Esophagus (tissue), 2 donors: Measurements from ENCODE around the gene ANXA6. TPM values are rescaled to one million over a fixed set of nuclear protein-coding genes. Genes with fewer than 3 reads are reported as not detected.
A peak's percentile ranks its signal among the peaks of the same experiment; 100 is the strongest.

Experiments used
- H3K27ac ChIP-seq, 2 donors: one replicate each; pipeline ENCODE4 v1.5.1; 2013; ENCODE audit warnings: low read depth in 2 of 2, mild to moderate bottlenecking in 2 of 2, inconsistent platforms in 1 of 2, low read length in 1 of 2, moderate library complexity in 1 of 2
- H3K27me3 ChIP-seq, 2 donors: one replicate each; pipeline ENCODE4 v1.6.1; 2013; ENCODE audit warnings: low read length in 2 of 2, control low read depth in 1 of 2, mild to moderate bottlenecking in 1 of 2; ENCODE audit not compliant: insufficient read depth in 2 of 2, control insufficient read depth in 1 of 2
- H3K36me3 ChIP-seq, 2 donors: one replicate each; pipeline ENCODE4 v1.6.1; 2013; ENCODE audit warnings: low read length in 1 of 2; ENCODE audit not compliant: control insufficient read depth in 2 of 2, insufficient read depth in 2 of 2
- H3K4me1 ChIP-seq, 2 donors: one replicate each; pipeline ENCODE4 v1.6.1; 2013; ENCODE audit warnings: low read length in 1 of 2; ENCODE audit not compliant: control insufficient read depth in 2 of 2, insufficient read depth in 2 of 2
- H3K4me3 ChIP-seq, 2 donors: one replicate each; pipeline ENCODE4 v1.5.1; 2013; ENCODE audit warnings: low read length in 2 of 2, mild to moderate bottlenecking in 2 of 2, low read depth in 1 of 2, moderate library complexity in 1 of 2
- H3K9me3 ChIP-seq, 2 donors: one replicate each; pipeline ENCODE4 v1.6.1; 2013; ENCODE audit warnings: mild to moderate bottlenecking in 2 of 2, low read depth in 1 of 2, low read length in 1 of 2, moderate library complexity in 1 of 2; ENCODE audit not compliant: control insufficient read depth in 2 of 2, insufficient read depth in 1 of 2
- WGBS, 2 donors: extraction: QIAGEN DNeasy Blood & Tissue Kit; methylation state at CpG; one replicate each; pipeline ENCODE4 v1.1.7; 2013; 5-methylcytosine and 5-hydroxymethylcytosine counted together
- polyA plus RNA-seq, 2 donors: library from polyadenylated mRNA; stranded (reverse); fragments of 200-250 nt; gene quantifications; one replicate each; pipeline ENCODE4 v1.2.3, GENCODE V29; 2013
- donor health status: healthy with polysubstance abuse.
- donor health status: Bipolar disorder and iron deficiency.

ANXA6 gene
- polyA plus RNA-seq, 2 donors: 10.7 to 23.2 TPM

DNA sequence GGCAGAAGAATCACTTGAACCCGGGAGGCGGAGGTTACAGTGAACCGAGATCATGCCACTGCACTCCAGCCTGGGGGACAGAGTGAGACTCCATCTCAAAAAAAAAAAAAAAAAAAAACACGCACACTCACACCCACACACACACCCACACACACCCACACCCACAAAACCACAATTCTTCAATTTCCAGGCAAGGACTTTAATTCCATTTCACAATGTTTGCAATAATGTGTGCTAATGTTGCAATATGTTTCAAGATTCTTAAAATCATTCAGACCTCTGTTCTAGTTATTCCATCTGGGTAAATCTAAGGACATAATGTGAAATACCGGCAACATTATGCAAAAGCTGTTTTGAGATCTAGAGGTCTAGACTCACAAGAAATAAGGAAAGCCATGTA, 38.0 kb upstream of the ANXA6 start:
- Histone ChIP-seq H3K27me3 (no peaks in the 10 kb centered on the region), H3K9me3 (no peaks in the 10 kb centered on the region), H3K27ac (no peak overlapping the region), H3K4me3 (no peak overlapping the region), H3K36me3 (peaks cover 0 to 4% of the 10 kb centered on the region in 2 donors), H3K4me1 (no peaks in the 10 kb centered on the region)
- 91 to 93% methylated on average over 4 to 5 of the region's 5 CpGs for WGBS, 2 donors

DNA sequence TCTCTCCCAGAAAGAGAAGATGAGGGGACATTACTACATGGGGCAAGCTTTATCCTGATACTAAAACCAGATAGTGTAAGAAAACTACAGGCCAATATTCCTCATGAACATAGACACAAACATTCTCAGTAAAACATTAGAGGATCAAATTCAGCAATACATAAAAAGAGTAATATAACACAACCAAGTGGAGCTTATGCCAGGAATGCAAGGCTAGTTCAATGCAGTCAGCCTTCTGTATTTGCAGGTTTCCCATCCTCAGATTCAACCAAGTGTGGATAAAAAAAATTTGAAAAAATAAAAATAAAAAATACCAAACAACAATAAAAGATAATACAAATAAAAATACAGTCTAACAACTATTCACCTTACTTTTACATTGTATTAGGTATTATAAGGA, 35.0 kb upstream of the ANXA6 start:
- Histone ChIP-seq H3K36me3 (peaks cover 0 to 4% of the 10 kb centered on the region in 2 donors), H3K27ac (no peak overlapping the region), H3K4me1 (no peaks in the 10 kb centered on the region), H3K4me3 (no peak overlapping the region), H3K27me3 (no peaks in the 10 kb centered on the region), H3K9me3 (no peaks in the 10 kb centered on the region)

DNA sequence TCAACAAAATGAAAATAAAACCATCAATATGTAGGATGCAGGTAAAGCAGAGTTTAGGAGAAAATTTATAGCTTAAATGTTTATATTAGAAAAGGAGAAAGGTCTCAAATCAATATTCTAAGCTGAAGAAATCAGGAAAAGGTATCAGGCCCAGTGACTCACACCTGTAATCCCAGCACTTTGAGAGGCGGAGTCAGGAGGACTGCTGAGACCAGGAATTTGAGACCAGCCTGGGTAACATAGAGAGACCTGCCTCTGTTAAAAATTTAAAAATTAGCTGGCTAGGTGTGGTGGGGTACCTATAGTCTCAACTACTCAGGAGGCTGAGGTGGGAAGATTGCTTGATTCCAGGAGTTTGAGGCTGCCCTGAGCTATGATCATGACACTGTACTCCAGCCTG, 34.1 kb upstream of the ANXA6 start:
- H3K36me3 ChIP-seq: peaks cover 0 to 3% of the 10 kb centered on the region in 2 donors
- no peak overlapping the region for H3K4me3 ChIP-seq
- no peaks in the 10 kb centered on the region for H3K9me3 ChIP-seq
- WGBS, 2 donors: 91% methylated on average over 1 of the region's 1 CpG
- no peaks in the 10 kb centered on the region for H3K27me3 ChIP-seq
- no peaks in the 10 kb centered on the region for H3K4me1 ChIP-seq
- no peak overlapping the region for H3K27ac ChIP-seq

DNA sequence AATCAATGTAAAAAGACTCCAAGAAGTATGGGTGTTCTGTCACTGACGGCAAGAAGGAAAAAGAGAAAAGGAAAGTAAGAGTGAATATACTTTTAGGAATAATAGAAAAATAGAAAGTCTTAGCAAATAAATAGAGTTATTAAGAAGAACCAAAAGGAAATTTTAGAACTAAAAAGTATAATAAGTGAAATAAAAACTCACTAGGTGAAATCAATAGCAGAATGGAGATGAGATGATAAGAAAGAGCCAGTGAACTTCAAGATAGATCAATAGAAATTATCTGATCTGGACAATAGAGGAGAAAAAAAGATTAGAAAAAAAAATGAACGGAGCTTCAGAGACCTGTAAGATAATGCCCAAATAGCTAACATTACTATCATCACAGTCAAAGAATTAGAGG, 31.6 kb upstream of the ANXA6 start:
- 89 to 92% methylated on average over 2 of the region's 2 CpGs for WGBS, 2 donors
- no peak overlapping the region for H3K27ac ChIP-seq
- H3K27me3 ChIP-seq: no peaks in the 10 kb centered on the region
- H3K4me1 ChIP-seq: peaks cover 0 to 2% of the 10 kb centered on the region in 2 donors
- peaks cover 0 to 2% of the 10 kb centered on the region in 2 donors for H3K36me3 ChIP-seq
- no peaks in the 10 kb centered on the region for H3K9me3 ChIP-seq
- H3K4me3 ChIP-seq: no peak overlapping the region

DNA sequence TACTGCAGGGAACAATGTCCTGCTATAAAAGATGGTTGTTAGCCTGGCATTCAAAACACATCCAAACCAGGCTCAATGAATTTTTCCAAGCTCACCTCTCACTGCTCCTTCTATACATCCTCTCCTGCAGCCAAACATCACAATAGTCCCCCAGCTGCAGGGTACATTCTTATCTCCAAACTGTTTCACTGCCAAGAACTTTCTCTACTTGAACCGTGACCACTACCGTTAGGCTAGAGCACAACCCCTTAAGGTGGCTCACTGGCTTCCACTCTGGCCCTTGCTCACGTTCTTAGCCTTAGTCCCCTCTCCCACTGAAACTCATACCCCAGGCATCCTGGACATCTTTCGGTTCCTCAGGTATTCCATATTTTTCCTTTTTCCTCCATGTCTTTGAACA, 29.0 kb upstream of the ANXA6 start:
- H3K27me3 ChIP-seq: no peaks in the 10 kb centered on the region
- no peak overlapping the region for H3K4me3 ChIP-seq
- peaks cover 0 to 6% of the 10 kb centered on the region in 2 donors for H3K4me1 ChIP-seq
- H3K36me3 ChIP-seq: peaks cover 0 to 2% of the 10 kb centered on the region in 2 donors
- H3K27ac ChIP-seq: no peak overlapping the region
- no peaks in the 10 kb centered on the region for H3K9me3 ChIP-seq
- 81% methylated on average over 4 of the region's 4 CpGs for WGBS, 2 donors

DNA sequence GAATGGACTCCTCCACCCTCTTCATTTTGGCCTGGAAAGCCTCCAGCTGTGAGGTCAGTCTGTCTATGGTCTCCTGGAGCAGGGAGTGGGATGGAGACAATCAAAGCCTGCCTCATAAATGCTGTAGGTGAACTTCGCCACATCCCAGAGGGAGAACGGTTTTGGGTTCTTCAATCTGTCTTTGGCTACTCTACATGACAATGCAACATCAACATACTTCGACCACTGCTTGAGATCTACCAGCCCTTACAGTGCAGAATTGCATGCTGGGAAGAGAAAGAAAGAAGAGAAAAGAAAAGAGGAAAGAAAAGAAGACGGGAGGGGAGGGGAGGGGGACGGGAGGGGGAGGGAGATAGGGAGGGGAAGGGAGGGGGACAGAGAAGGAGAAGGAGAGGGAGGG, 28.5 kb upstream of the ANXA6 start:
- Histone ChIP-seq H3K36me3 (peaks cover 0 to 2% of the 10 kb centered on the region in 2 donors), H3K27ac (no peak overlapping the region), H3K4me1 (peaks cover 0 to 6% of the 10 kb centered on the region in 2 donors), H3K9me3 (no peaks in the 10 kb centered on the region), H3K27me3 (no peaks in the 10 kb centered on the region), H3K4me3 (no peak overlapping the region)
- WGBS, 2 donors: 67 to 78% methylated on average over 5 of the region's 5 CpGs

DNA sequence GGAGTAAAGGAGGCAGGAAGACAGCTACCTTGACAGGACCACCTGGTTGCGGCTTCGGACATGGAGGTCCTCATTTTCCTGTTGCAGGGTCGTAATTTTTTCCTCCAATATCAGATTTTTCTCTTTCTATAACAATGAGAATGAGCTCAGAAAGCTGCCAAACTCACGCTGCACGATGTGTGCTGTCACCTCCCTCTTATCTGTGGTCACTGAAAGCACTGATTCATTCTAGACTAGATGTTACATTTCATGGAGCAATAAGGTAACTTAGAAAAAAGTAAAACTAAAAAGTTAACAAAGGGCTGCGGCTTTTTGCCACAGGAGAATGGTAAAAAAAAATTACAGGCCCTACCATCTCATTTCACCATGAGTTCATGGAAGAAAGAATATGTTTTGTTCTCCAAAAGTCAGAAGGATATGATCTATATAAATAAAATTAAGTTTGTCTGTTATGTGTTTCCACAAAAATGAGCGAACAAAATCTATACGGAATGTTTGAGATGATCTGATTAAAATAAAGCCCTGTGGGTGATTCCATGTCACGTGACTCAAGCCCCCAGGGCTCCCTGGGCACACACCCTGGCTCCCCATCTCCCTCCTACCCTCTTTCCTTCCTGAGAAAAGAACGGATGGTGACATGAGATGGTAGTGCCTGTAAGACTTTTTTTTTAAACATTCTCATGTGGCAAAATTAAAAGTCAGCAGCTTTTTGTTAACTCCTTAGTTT, 26.9 kb upstream of the ANXA6 start:
- no peaks in the 10 kb centered on the region for H3K9me3 ChIP-seq
- H3K36me3 ChIP-seq: peaks cover 0 to 2% of the 10 kb centered on the region in 2 donors
- H3K27me3 ChIP-seq: no peaks in the 10 kb centered on the region
- H3K27ac ChIP-seq: peak overlapping the region in 1 of 2 donors; percentile 49
- no peak overlapping the region for H3K4me3 ChIP-seq
- peaks cover 0 to 6% of the 10 kb centered on the region in 2 donors for H3K4me1 ChIP-seq
- 83 to 85% methylated on average over 10 of the region's 10 CpGs for WGBS, 2 donors

DNA sequence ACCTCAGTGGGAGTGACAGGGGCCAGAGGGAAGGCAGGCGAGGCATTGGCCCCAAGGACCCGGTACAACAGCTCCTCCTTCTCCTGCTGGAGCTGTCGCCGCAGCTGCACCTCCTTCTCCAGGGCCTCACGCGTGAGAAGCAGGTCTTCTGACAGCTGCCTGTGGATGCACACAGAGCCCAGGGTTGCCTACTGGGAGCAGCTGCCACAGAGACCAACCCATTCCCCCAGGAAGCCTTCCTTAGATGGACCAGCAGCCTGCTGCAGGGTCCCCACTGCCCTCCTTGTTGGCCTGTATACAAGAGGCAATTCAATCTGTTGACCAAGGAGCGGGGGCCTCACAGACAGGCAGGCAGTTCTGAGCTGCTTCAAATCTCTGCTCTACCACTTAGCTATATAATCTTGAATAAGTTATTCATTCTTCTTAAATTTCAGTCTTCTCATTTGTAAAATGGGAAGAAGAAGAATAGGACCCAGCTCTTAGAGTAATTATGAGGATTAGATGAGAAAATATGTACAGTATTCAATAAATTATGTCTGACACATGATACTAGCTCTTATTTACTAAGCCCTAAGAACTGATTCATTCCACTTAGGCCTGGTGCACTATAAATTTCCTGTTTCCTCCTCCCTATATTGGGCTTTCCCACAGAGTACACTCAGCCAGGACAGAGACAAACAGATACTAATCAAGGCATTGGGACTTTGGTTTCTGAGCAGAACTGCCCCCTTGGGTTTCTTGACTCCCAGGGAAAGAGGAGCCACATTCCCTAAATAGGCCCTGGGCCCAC, 26.1 kb upstream of the ANXA6 start:
- H3K27ac ChIP-seq: peak overlapping the region in 1 of 2 donors; percentile 49
- no peaks in the 10 kb centered on the region for H3K9me3 ChIP-seq
- WGBS, 2 donors: 89 to 91% methylated on average over 7 of the region's 7 CpGs
- no peak overlapping the region for H3K4me3 ChIP-seq
- no peaks in the 10 kb centered on the region for H3K27me3 ChIP-seq
- peaks cover 0 to 2% of the 10 kb centered on the region in 2 donors for H3K36me3 ChIP-seq
- H3K4me1 ChIP-seq: peaks cover 0 to 6% of the 10 kb centered on the region in 2 donors

DNA sequence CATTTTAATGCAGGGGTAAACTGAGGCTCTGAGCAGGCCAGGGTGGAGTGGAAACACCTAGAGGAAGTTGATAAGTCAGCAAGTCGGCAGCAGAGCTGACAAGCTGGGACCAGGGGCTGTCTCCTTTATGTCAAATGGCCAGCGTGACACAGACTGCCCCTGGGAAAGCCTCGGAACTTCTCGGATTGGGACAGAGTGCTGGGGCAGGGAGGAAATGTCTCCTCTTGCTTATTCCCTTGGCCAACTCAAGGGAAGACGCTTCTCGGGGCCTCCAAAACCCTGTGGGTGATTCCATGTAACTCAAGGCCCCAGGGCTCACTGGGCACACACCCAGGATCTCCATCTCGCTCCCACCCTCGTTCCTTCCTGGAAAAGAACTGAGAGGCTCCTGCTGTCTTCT, 25.4 kb upstream of the ANXA6 start:
- WGBS, 2 donors: 81 to 86% methylated on average over 8 of the region's 8 CpGs
- Histone ChIP-seq H3K4me1 (peaks cover 0 to 6% of the 10 kb centered on the region in 2 donors), H3K9me3 (no peaks in the 10 kb centered on the region), H3K27ac (no peak overlapping the region), H3K4me3 (no peak overlapping the region), H3K27me3 (no peaks in the 10 kb centered on the region), H3K36me3 (peaks cover 0 to 2% of the 10 kb centered on the region in 2 donors)
